Measurements from ENCODE around the gene ERO1B.

The ERO1B gene

GRCh38 chr1:236172041-236172579 is 109.6 kb downstream of the ERO1B start:
- TF ChIP-seq CTCF (IDR thresholded peaks at IDR 0.05; ENCODE audit: control insufficient read depth, extremely low read depth, insufficient read depth): no peak
- no peak for DNase-seq (ENCODE audit: low read depth)
- no peak overlapping the region for H3K4me3 ChIP-seq (ENCODE audit: low read depth, low read length)

GRCh38 chr1:236168716-236169429 is 112.9 kb downstream of the ERO1B start:
- no peak for DNase-seq (ENCODE audit: low read depth)
- no peak overlapping the region for H3K4me3 ChIP-seq (ENCODE audit: low read depth, low read length)
- peak; percentile 34 for TF ChIP-seq CTCF (IDR thresholded peaks at IDR 0.05; ENCODE audit: control insufficient read depth, extremely low read depth, insufficient read depth)

- H3K4me3 ChIP-seq (ENCODE audit: low read depth, low read length): no peak overlapping the region
- TF ChIP-seq CTCF (IDR thresholded peaks at IDR 0.05; ENCODE audit: control insufficient read depth, extremely low read depth, insufficient read depth): no peak
- no peak for DNase-seq (ENCODE audit: low read depth)
These were observed 114.2 kb downstream of the ERO1B start for GRCh38 chr1:236167578-236167977.

GRCh38 chr1:236167154-236167553 is 114.6 kb downstream of the ERO1B start:
- no peak overlapping the region for H3K4me3 ChIP-seq (ENCODE audit: low read depth, low read length)
- no peak for DNase-seq (ENCODE audit: low read depth)
- no peak for TF ChIP-seq CTCF (IDR thresholded peaks at IDR 0.05; ENCODE audit: control insufficient read depth, extremely low read depth, insufficient read depth)

GRCh38 chr1:236166041-236166440 is 115.7 kb downstream of the ERO1B start:
- DNase-seq (ENCODE audit: low read depth): no peak
- no peak overlapping the region for H3K4me3 ChIP-seq (ENCODE audit: low read depth, low read length)
- no peak for TF ChIP-seq CTCF (IDR thresholded peaks at IDR 0.05; ENCODE audit: control insufficient read depth, extremely low read depth, insufficient read depth)
